ENCODE data around the gene ZNF658. TPM values are rescaled to one million over a fixed set of nuclear protein-coding genes. Genes with fewer than 3 reads are reported as not detected.
"Not testable (repeated sequence)": the region's sequence is repeated elsewhere in the genome, so short reads cannot be mapped to it uniquely, and the experiment has no call there.

Gene ZNF658
- total and polyA plus RNA-seq, 2 experiments from 2014 or later, result 2.4 to 5.1 TPM

DNA sequence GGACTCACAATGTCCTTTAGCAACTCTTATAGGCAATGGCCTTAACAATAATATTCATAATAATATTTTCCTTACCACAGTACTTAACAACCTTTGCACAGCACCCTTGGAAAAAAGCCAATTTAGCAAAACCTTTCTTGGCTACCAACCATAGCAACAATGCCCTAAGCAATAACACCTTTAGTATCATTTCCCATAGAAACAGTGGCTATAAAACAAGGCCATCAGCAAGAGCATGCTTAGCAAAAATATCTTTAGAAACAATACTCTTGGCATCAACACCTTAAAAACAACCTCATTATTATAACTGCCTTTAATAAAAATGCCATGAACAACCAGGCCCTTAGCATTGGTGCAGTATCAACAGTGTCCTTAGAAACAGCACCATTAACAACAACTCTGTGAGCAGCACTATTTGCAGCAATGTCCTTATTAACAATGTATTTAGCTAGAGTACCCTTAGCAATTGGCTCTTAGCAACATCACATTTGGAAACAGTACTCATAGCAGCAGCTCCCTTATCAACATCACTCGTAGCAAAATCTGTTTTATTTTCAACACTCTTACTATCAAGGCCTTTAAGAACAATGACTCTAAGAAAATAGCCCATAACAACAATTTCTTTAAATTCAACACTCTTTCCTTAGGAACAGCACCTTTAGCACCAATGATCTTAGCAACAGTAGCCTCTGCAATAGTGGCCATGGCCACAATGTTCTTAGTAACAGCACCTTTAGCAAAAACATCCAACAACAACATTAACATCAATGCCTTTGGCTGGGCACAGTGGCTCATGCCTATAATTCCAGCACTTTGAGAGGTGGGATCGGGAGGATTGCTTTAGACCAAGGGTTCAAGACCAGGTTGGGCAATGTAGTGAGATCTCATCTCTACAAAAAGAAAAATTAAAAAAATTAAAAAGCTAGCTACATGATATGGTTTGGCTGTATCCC lies 39.6 kb downstream of the ZNF658 start:
- H3K4me2 ChIP-seq; H3K27ac ChIP-seq (ENCODE audit: low read depth); H3K27me3 Mint-ChIP-seq (ENCODE audit: insufficient read depth, low read depth, poor library complexity); ATAC-seq; H3K27ac Mint-ChIP-seq; H2AFZ ChIP-seq; H3K79me2 ChIP-seq (replicated peaks; ENCODE audit: insufficient read depth); H3K36me3 Mint-ChIP-seq (ENCODE audit: low read depth); H3K9me3 Mint-ChIP-seq; H4K20me1 ChIP-seq (replicated peaks; ENCODE audit: insufficient read depth); H3K4me3 ChIP-seq; H3K4me1 Mint-ChIP-seq; H3K27me3 ChIP-seq (ENCODE audit: insufficient read depth); H3K36me3 ChIP-seq (ENCODE audit: insufficient read depth); H3K4me3 Mint-ChIP-seq; DNase-seq (ENCODE audit: low spot score); H3F3A ChIP-seq (replicated peaks; ENCODE audit: low read depth); H3K4me1 ChIP-seq (ENCODE audit: insufficient read depth); H3K9me2 ChIP-seq (ENCODE audit: insufficient read depth): not testable (repeated sequence)

DNA sequence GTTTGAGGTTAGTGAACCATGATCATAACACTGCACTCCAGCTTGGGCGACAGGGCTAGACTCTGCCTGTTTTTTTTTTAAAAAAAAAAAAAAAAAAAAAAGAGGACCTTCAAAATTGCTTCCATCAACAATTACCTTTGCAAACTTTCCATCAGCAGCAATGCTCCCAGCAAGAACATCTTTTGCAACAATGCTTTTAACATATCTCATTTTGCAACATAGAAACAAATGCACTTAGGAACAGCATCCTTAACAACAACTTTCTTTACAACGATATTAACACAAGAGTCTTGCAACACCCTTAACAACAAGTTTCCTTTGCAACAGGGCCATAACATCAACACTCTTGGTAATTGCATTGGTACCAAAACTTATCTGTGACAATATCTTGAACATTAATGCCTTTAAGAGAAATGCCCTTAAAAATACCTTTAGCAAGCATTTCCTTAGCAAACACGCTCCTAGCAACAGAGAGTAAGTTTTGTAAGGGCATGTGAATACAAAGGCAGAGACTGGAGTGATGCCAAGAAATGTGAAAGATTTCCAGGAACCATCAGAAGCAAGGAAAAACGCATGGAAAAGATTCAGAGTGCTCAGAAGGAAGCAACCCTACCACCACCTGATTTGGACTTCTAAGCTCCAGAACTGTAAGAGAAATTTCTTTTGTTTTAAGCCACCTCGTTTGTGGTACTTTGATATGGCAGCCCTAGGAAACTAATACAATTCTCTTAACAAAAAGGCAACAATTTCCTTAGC lies 42.1 kb downstream of the ZNF658 start:
- not testable (repeated sequence) for H3F3A ChIP-seq (replicated peaks; ENCODE audit: low read depth); H3K4me2 ChIP-seq; H3K27me3 Mint-ChIP-seq (ENCODE audit: insufficient read depth, low read depth, poor library complexity); H3K27me3 ChIP-seq (ENCODE audit: insufficient read depth); DNase-seq (ENCODE audit: low spot score); H3K36me3 ChIP-seq (ENCODE audit: insufficient read depth); H4K20me1 ChIP-seq (replicated peaks; ENCODE audit: insufficient read depth); H3K4me3 Mint-ChIP-seq; H3K4me1 Mint-ChIP-seq; H3K79me2 ChIP-seq (replicated peaks; ENCODE audit: insufficient read depth); H3K4me3 ChIP-seq; H3K9me3 Mint-ChIP-seq; H3K27ac ChIP-seq (ENCODE audit: low read depth); H3K27ac Mint-ChIP-seq; ATAC-seq; H3K36me3 Mint-ChIP-seq (ENCODE audit: low read depth); H3K9me2 ChIP-seq (ENCODE audit: insufficient read depth); H2AFZ ChIP-seq; H3K4me1 ChIP-seq (ENCODE audit: insufficient read depth)

DNA sequence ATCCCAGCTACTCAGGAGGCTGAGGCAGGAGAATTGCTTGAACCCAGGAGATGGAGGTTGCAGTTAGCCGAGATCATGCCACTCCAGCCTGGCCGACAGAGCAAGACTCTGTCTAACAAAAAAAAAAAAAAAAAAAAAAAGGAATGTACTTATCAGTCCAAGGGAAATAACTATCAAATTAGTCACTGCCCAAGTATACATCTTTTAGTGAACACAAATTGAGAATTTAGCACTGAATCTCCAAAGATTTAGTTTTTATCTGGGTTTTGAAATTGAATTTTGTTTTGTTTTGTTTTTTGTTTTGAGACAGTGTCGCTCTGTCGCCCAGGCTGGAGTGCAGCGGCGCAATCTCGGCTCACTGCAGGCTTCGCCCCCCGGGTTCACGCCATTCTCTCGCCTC lies 52.1 kb downstream of the ZNF658 start:
- not testable (repeated sequence) for H3F3A ChIP-seq (replicated peaks; ENCODE audit: low read depth); H3K27me3 ChIP-seq (ENCODE audit: insufficient read depth); H3K36me3 ChIP-seq (ENCODE audit: insufficient read depth); H3K9me3 Mint-ChIP-seq; H3K4me2 ChIP-seq; H3K27ac ChIP-seq (ENCODE audit: low read depth); ATAC-seq; H3K4me1 Mint-ChIP-seq; H3K4me3 Mint-ChIP-seq; H3K27me3 Mint-ChIP-seq (ENCODE audit: insufficient read depth, low read depth, poor library complexity); H2AFZ ChIP-seq; H3K9me2 ChIP-seq (ENCODE audit: insufficient read depth); H3K36me3 Mint-ChIP-seq (ENCODE audit: low read depth); DNase-seq (ENCODE audit: low spot score); H3K27ac Mint-ChIP-seq; H4K20me1 ChIP-seq (replicated peaks; ENCODE audit: insufficient read depth); H3K79me2 ChIP-seq (replicated peaks; ENCODE audit: insufficient read depth); H3K4me1 ChIP-seq (ENCODE audit: insufficient read depth); H3K4me3 ChIP-seq

Small RNAs within 50 kb of the gene (small RNA-seq; reads per million reads assigned to genes)
- gene AL353770.2 (ENCODE audit: low replicate concordance), result not detected

Other genes with a start within 250 kb of the ZNF658 start
- not detected in 2 replicates for gene SPATA31A3, start 91.8 kb downstream of the ZNF658 start, total RNA-seq (2014; rRNA removed; shearing (Covaris generic))
- gene SPATA31A3, start 91.8 kb downstream of the ZNF658 start, polyA plus RNA-seq (2016; fragmentation: Nextera tagmentation; extraction: Ambion mirVana), result not detected in 2 replicates